GM04504 (cell line): ENCODE data around the gene MAJIN.

Source experiments
- DNase-seq: peaks from one replicate; pipeline ENCODE4 v3.0.0-alpha.2; 2012; ENCODE audit warnings: low read depth

MAJIN gene

DNA sequence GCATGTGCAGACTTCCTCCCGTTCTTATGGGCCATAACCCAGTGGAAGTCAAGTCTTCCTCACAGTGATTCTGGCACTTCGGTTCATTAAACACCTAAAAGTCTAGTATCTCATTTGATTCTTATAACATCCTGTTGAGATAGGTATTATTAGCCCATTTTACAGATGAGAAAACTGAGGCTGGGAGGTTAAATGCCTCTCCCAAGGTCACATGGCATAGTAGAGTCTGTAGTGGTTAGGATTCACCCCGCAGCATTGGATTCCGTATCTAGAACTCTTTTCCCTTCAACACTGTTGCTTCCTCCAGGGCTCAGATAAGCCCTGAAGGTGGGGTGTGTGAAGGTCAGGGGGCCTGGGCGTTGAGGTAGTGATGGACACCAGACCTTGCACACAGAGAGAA is 39.6 kb downstream of the MAJIN start:
- DNase-seq: no peak

DNA sequence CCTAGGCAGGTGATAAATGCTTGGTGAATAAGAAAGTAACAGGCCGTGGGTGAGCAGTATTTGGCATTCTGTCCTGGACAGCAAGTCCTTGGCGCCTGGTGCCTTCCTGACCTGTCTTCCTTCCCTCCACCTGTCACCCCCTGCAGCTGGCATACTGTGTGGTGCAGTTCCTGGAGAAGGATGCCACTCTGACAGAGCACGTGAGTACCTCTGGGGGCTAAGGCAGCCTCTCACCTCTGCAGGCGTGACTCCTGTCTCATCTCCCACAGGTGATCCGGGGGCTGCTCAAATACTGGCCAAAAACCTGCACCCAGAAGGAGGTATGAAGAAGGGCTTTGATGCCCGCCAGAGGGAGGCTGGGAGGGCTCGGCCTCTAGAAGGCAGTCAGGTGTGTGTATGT is 40.6 kb downstream of the MAJIN start:
- no peak for DNase-seq

DNA sequence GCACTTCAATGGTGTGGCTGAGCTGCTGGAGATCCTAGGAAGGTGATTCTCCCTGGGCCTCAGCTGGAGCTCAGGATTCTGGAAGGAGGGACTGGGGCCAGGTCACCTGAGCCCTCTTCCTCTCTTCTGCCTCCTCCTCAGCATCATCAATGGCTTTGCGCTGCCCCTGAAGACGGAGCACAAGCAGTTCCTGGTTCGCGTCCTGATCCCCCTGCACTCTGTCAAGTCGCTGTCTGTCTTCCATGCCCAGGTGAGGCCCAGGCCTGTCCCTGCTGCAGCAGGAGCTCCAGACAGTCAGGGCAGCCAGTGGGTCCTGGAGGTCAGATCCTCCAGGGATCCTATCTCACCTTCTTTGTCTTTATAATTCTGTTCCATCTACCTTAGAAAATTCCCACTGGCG is 41.6 kb downstream of the MAJIN start:
- no peak for DNase-seq

DNA sequence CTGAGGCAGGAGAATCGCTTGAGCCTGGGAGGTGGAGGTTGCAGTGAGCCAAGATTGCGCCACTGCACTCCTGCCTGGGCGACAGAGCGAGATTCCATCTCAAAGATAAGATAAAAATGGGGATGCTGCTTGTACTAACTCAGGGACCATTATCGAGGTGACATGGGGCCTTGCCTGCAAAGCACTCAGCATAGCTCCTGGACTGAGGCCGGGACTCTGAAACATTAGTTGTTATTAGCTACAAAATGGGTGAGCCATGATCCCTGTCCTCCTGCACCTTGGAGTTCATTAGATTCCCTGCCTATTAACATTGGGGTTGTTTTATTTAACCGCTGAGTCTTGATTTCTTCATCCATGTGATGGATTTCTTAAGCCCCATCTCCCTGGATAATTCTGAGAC is 42.3 kb downstream of the MAJIN start:
- no peak for DNase-seq

DNA sequence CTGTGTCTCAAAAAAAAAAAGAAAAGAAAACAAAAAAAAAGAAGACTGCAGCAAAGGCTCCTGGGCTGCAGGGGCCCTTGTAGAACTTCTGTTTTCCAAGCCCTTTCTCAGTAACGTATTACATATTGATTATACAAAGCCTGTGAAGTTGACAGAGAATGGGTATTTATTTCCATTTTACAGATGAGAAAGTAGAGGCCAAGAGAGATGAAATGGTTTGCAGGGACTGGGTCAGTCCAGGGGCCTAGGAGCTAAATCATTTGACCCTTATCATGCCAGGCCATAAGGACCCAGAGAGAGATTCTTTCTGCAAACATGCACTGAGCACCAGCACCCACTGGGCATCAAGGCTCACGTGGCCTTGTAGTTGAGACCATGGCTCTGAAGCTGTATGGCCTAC is 43.0 kb downstream of the MAJIN start:
- no peak for DNase-seq

DNA sequence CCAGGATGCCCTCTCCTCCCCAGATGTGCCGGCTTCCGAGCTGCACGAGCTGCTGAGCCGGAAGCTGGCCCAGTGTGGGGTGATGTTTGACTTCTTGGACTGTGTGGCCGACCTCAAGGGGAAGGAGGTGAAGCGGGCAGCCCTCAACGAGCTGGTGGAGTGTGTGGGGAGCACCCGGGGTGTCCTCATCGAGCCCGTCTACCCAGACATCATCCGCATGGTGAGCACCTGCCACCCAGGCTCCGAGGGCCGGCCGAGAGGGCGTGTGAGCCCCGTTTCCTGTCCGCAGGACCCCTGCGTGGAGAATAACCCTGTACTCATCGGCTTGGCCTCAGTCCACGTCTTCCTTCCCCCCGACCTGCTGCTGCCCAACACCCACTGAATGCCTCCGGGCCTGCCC is 45.2 kb downstream of the MAJIN start:
- DNase-seq: no peak

DNA sequence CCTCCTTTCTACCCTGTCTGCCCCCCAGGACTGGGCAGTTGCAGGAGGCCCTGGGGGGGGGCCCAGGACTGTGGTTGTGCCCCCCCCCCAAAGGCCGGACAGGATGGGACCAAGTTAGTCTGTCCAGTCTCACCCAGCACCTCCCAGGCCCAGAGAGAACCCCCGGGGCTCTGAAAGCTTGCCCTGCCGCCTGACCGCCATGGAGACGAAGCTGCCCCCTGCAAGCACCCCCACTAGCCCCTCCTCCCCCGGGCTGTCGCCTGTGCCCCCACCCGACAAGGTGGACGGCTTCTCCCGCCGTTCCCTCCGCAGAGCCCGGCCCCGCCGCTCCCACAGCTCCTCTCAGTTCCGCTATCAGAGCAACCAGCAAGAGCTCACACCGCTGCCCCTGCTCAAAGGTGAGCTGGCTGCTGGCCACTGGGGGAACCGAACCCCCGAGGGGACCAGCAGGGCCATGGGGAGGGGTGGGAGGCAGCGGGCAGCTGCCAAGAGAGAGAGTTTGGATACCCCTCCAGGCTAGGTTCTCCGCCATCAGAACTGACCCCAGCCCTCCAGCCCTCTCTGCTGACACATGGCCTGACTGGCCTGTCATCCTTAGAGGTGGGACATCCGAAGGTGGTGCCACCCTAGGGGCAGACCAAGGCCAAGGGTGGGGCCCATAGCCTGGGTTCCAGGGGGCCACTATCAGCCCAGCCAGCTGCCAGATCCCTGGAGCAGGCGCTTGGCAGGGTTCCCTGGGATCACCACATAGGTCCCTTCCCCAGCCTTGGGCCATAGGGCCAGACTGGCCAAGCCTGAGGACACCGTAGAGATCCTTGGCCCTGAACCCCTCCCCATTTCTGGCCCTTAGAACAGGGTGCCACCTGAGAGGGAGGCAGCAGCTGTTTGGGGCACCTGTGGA is 46.1 kb downstream of the MAJIN start:
- no peak for DNase-seq

DNA sequence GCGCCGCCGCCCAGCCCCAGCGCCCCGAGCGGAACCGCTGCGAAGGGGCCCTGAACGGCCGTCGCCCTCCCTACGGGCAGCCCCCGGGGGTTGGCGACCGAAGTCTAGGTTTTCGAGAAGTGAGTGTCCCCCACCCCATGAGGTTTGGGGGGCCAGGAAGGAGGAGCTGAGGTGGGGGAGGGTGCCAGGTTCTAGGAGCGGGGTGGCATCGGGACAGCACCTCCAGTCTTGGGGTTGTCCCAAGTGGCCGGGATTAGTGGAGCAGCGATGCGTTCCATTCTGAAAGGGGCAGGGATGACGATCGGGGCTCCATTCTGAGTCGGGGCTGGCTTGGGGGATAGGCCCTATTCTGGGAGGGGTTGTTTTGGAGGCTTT is 47.0 kb downstream of the MAJIN start:
- DNase-seq: no peak

DNA sequence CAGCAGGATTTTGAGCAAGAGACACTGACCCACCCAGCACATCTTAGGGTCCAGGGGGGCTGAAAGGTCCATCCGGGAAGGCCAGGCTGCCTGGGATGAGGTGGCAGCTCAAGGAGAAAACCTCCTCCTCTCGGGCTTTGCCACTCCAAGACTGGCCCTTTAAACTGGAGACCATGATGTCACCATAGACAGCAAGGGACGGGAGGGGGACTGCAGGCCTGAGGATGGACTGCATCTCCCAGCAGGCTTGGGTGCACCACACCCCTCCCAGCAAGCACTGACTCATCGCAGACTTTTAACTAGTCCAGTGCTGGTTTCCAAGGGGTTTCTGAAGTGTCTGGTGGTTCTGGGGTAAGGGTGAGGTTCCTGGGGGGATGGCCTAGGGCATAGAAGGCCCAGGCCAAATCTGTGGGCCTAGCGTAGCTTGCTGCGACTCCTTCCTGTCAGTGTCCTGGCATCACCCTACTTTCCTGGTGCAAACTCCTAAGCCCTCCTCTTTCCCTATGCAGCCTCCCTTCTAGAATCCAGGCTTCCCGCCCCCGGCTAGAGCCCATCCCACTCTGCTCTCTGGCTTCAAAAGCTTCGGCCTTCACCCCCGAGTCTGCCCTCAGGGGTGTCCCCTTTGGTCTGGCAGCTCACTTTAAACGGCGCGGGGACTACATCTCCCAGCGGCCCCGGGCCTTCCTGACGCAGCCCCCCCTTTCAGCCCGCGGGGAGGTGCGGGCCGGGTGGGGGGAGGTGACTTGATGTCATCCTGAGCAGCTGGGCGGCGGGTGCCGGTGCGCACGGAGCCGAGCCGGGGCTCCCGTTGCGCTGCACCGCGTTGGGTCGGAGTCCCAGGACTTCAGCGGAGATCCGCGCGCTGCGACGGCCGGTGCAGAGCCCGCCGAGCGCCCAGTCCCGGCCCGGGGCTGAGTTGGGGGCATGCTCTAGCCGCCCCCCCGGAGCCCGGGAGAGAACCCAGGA is 47.7 kb downstream of the MAJIN start, which contains the start of gene PPP2R5B:
TSS of gene PPP2R5B (plus strand) at position 746 of the 966 bp plus-strand sequence. CDS start 1,046 bp downstream, outside the sequence.
- peak; percentile 82 for DNase-seq

DNA sequence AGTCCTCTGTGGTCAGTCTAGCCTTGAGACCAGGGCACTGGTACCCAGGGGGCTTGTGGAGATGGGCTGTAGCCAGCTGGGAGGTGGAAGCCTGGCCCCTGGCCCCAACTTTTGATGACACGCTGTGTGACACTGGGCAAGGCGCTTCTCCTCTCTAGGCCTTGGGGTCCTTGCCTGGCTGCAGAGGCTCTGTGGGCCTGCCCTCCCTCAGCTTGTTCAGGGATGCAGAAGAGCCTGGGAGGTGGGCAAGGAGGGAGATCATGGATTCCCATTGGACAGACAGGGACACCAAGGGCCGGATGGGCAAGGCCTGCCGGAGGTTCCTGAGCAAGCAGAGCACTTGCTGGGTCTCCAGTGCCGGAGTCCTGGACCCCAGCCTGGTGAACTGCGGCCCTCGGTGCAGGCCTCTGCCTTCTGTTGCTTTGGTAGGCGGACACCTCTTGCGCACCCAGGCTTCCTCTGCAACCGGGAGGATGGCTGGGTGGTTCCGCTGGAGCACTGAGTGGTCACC is 48.7 kb downstream of the MAJIN start:
- DNase-seq: no peak

DNA sequence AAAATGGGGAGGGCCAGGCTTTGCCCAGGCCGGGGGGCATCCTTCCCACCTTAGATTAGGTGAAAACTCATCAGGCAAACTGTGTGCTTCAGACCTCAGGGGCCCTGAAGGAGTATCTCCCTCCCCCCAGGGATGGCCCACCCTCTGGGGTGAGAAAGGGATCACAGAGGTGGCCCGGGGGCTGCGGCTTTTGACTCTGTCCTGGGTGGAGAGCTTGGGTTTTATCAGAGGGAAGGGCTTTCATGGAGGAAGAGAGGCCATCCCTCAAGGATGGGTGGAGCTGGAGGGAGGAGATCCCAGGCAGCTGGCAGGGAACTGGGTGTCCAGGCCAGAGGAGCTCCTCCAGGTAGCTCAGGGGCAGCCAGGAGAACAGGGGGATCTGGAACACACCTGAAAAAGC is 50.5 kb downstream of the MAJIN start:
- no peak for DNase-seq

DNA sequence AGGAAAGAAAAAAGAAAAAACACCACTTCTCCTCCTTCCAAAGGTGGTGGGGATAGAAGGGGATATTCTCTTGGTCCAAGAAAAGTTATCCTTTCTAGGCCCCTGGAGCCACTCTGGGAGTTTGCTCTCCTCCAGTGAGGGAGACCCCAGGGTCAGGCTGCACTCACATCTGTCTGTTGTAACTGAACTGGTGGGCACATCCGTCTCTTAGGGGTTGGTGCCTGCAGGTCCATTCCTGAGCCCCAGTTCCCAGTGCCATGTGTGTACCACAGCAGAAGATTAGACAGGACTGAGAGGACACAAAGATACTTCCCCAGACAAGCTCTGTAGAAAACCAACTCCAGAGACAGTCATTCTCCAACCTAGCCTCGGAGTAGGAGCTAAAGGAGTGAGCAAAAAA is 51.8 kb downstream of the MAJIN start:
- no peak for DNase-seq

DNA sequence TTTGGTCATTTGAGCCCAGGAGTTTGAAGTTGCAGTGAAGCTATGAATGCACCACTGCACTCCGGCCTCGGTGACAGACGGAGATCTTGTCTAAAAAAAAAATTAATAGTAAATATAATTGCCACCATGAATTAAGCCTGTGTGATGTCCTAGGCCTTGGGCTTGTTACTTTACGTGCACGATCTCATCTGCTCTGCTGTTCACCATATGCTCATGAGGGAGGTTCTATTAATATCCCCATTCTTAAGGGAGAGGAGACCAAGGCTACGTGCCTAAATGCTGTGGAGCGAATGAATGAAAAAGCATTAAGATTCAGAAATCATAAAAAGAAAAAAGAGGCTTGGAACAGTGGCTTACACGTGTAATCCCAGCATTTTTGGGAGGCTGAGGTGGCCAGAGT is 52.3 kb downstream of the MAJIN start:
- no peak for DNase-seq

DNA sequence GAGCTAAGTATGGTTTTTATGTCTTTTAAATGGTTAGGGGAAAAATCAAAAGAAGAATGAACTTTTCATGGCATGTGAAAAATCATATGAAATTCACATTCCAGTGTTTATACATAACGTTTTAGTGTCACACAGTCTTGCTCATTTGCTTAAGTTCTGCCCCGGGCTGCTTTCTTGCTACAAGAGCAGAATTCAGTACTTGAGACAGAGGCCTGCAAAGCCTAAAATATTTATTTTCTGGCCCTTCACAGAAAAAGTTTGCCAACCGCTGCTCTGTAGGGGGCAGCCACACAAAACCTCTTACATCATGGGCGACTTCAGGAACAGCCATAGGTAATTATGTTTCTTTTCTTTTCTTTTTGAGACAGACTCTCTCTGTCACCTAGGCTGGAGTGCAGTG is 53.9 kb downstream of the MAJIN start:
- no peak for DNase-seq

DNA sequence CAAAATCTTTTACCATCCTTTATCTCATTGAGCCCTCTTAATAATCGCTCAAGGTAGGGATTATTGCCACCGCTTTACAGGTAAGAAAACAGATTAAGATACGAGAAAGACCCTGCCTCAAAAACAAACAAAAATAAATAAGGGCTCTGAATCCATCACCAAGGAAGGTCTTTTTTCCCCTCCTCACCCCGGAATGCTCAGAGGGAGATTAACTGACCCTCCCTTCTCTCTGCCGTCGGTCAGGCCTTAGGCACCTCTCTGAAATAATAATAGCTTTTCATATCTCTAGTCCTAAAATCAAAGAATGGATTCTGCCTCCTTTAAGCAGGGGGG is 54.3 kb downstream of the MAJIN start:
- DNase-seq: no peak

DNA sequence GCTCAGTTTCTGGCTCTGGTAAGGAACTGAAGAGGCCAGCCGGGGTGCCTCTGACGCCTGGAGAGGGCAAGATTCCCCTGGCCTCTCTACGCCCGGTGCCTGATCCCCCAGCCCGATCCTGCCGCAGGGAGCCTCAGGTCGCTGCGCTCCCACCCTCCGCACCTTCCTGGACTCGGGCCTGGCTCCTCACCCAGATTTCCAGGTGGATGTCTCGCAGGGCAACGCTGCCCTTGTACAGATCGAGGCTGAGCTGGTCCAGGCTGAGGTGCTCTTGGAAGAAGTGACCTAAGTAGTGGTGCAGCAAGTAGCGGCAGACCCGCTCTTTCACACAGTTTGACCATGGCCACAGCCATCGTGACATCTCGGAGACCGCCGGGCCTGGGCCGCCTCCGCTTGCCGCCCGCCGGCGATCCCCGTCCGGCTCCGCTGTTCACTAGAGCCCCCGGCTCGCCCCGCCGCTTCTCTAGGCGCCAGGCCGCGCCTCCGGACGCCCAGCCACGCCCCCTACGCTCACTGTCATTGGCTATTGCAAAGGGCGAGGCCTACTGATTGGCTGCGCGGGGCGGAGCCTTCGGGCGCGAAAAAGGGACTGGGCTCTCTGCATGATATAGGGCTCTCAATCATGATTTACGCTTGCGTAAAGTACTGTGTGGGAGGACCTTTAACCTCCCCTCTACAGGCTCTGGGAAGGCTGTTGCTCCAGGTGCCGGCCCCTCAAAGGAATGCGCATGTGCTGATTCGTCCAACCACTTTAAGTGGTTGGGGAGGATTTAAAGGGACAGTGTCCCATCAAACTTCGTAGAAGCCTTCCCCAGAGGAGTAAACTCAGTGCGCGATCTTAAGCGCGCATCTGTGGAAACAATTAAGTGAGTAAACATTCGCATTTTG is 54.9 kb downstream of the MAJIN start, which contains the start of gene ATG2A:
TSS of gene ATG2A (minus strand) at position 435 of the 888 bp plus-strand sequence. CDS start at position 361, 74 bp downstream.
- DNase-seq: peak; percentile 99

DNA sequence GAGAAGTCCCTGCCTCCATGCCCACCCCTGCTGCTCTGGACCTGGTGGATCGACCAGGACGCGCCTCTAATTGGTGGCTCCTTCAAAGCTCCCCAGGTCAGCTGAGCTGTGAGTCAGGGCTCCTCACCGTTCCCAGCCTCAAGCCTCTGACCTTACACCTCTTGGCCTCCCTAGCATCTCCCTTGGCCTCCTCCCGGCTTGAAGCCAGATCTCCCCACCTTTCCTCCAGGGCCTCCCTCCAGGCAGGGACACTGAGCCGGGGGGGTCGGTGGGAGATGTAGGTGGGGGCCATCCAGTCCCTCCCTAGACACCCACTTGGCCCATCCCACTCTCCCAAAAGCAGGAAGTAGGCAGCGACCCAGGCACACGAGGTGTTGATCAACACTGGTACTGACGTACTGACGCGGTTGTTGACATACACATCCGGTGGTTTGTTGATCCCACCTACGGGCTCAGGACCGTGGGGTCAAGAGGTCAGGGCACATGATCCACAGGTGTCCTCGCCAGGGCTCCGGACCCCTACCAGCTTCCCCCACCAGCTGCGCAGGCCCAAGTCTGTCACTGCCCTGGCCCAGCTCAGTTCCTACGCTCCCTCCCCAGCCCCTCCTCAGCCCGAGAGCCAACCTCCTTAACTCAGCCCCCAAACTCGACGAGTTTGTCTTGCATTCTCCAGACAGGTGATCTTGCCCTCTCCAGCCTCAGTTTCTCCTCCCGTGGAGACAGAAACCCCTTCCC is 55.7 kb downstream of the MAJIN start:
- no peak for DNase-seq

DNA sequence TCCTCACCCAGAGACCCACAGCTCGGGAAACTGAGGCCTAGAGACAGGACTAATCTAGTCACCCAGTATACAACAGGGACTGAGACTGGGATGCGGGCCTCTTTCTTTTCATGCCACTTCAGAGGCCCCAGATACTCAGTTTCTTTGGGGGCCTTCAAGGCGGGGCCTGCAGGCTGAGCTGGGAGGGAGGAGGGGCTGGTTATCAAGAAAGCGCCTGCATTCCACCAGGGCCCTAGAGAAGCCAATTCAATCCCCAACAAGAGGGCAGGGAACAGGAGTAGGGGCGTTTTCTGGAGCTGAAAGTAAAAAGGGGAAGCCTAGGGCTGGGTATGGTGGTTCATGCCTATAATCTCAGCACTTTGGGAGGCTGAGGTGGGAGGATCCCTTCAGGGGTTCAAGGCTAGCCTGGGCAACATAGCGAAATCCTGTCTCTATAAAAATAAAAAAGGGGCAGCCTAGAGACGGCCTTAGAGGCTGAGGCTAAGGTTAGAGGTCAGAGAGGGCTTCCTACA is 56.5 kb downstream of the MAJIN start:
- DNase-seq: no peak

DNA sequence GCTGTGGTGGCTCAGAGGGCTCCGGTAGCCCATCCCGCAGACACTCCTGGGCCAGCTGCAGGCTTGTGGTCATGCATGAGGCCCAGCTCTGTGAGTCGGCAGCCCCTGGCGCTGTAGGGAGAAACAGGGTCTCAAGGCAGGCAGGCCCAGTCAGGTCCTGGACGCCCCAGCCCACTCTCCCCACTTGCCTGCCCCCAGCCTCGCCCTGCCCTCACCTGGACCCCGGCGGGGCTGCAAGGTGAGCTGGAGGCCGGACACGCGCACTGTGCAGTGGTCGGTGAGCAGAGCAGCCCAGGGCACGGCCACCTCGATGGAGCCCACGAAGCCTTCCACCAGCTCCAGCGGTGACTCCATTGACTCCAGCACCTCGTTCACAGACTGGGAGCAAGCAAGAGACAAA is 57.8 kb downstream of the MAJIN start:
- DNase-seq: no peak

DNA sequence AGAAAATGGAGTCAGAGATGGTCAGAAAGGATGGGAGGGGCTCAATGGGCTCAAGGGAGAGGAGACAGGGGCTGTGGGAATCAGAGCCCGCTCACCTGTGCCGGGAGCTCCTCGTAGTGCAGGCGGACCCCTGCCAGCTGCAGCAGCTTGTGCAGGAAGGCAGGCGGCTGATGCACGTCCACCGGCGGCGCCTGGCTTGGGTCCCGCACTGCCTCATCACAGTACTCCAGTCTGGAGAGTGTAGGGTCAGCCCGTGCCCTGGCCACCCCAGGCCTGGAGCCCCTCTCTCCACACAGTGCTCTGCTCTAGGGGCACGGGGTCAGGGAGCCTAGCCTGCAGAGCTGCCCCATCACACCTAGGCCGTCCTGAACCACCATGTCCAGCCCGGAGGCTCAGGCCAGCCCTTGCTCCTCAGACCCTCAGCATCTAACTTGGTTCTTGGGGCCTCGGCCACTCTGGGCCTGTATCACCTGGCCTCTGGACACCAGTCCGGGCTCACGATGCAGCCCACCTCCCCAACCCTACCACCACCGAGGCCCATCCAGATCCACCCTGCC is 58.7 kb downstream of the MAJIN start:
- DNase-seq: no peak
